HG03066 (cell line): ENCODE measurements around the gene NBPF8.
"Not testable (repeated sequence)": the region's sequence is repeated elsewhere in the genome, so short reads cannot be mapped to it uniquely, and the experiment has no call there.

ENCODE experiments used
- ATAC-seq: cut with Tn5 transposase; IDR thresholded peaks from one replicate; pipeline ENCODE4 v1.9.1; 2021; ENCODE audit warnings: low read depth; ENCODE audit not compliant: unreplicated experiment

Gene NBPF8, protein sequence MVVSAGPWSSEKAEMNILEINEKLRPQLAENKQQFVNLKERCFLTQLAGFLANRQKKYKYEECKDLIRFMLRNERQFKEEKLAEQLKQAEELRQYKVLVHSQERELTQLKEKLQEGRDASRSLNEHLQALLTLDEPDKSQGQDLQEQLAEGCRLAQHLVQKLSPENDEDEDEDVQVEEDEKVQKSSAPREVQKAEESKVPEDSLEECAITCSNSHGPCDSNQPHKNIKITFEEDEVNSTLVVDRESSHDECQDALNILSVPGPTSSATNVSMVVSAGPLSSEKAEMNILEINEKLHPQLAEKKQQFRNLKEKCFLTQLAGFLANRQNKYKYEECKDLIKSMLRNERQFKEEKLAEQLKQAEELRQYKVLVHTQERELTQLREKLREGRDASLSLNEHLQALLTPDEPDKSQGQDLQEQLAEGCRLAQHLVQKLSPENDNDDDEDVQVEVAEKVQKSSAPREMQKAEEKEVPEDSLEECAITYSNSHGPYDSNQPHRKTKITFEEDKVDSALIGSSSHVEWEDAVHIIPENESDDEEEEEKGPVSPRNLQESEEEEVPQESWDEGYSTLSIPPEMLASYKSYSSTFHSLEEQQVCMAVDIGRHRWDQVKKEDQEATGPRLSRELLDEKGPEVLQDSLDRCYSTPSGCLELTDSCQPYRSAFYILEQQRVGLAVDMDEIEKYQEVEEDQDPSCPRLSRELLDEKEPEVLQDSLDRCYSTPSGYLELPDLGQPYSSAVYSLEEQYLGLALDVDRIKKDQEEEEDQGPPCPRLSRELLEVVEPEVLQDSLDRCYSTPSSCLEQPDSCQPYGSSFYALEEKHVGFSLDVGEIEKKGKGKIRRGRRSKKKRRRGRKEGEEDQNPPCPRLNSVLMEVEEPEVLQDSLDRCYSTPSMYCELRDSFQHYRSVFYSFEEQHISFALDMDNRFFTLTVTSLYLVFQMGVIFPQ

DNA sequence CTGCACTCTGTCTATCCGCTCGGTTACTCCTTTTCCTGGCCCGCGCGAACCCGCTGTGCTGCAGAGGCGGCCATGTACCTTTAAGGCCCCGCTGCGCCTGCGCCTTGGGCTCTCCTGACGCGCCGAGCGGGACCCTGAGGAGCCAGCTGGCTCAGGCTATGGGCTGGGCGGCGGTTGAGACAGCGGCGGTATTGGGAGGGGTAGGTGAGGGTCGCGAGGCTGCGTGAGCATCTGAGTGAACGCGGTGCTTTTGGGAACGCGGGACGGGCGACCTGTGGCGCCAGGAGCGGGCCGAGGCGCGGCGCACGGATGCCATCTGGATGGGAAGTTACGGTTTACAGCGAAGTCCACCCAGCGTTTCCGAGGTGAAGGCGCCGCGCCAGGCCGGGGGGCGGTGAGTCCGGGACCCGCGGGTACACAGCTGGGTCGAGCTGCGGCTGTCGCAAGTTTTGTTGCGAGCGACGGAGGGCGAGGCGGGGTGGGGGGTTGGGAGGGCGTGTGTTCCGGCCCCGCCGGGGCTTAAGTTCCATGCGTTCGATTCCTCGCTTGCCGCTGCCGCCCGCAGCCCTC, at the start of gene NBPF8:
NBPF8 (plus strand) TSS at position 125 of the 570 bp plus-strand sequence. CDS start 21,488 bp downstream, outside the sequence.
- peak; percentile 97 for ATAC-seq

DNA sequence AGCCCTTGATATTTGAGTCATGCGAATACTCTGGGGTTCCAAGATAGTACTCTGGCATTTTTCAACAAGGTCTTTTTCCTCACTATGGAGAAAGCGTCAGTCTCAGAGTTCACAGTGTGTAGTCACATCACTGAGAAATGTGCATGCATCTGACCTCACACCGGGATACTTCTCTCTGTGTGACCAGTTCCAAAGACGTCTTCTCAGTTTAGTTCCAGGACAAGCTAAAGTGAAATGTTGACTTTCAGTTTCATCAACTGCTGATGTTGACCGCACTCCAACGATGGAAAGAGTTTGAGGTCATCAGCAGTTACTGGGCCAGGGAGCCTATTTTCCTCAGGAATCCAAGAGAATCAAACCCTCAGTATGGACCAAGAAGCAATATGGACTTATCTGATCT, 47.1 kb upstream of the NBPF8 start:
- not testable (repeated sequence) for ATAC-seq

DNA sequence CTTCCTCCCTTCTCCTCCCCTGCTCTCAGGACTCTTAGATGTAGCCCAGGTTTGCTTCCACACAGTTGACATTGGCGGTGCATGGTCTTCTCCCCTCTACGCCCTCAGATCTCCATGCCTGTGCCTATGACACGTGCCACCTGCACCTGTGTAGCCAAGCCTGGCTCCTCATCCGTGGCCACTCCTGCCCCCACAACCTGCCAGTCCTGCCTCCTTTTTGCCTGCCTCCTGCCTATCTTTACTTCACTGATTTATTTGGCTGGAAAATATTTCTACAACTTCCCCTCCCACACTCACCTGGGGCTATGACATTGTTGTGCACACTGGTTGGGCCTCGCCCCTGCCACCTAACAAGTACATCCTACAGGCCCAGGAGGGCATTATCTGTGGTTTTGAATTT, 28.2 kb upstream of the NBPF8 start:
- ATAC-seq, result not testable (repeated sequence)

DNA sequence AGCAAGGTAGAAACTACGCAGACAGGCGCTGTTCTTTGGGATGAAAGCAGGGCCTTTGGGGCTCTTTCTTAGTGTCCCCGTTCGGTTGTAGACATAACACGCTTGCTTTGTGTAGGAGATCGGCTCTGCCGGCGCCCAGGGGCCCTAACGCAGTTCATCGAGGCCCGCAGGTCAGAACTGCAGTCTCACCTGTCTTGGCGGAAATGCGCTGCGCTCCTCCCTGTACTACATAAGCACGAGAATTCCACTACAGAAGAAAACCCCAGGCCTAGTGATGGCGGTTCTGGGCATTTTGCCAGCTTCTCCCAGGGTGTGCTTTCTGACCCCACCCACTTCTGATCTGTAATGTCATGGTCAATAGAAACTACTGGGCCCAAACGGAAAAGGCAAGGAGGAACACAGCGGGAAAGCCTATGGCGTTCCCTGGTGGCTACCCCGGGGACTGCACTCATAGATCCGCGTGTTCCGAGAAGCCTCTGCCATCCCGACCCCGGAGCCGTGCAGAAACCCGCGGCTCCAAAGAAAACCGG, 26.2 kb upstream of the NBPF8 start:
- ATAC-seq, result not testable (repeated sequence)

DNA sequence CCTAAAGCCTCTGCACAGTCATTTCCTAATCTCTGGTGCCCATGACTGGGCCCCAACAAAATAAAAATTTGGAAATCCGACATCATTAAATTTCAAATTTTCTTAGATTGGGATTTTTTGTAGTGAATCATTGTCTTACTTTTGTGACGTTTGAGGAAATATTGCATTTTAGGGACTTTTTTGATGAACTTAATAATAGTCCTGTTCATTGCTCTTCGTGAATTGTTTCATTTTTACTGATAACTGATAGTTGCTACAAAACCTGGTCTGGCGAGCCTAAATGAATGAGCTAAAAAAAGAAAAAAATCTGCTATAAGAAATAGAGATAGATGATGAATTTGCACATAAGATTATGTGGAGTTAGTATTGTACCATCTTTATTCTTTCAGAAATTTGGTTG, 23.5 kb upstream of the NBPF8 start:
- not testable (repeated sequence) for ATAC-seq

DNA sequence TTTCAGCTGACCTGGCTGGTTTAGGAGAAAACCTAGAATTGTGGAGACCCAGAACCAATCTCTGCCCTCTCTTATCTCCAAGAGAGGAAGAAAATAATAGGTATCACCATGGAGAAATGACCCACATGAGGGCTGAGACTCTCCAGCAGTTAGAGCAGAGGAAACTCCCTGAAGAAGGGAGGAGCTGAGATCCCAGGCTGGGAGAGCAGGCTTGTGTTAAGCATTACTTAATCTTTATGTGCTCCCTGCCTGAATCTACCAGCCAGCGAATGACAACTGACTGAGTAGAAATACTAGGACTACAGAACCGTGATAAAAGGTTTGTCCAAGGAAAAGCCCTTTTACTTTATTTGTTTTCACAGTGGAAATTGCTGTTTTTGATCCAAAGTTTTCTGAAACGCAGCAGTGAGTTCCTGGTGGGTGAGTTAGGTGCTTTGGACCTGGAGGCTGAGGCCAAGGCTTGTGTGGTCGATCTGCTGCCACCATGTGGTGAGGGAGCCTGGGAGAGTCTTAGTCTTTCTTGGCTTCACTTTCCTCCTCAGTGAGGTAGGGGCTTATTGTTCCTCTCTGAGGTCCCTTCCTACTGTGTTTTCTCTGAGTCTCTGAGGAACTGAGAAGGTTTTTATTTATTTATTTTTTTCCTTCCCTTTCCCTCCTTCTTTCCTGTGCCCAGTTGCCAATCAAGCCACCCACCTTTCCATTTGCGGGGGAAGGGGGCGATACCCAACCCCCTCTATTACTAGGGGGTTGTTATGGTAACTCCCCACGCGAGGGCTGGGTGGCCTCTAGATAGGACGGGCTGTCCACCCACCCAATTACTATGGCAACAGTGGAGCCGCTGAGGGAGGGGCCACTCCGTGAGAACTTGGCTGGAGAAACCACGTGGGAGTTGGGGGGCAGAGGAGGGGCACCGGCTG, 21.3 kb upstream of the NBPF8 start:
- not testable (repeated sequence) for ATAC-seq

DNA sequence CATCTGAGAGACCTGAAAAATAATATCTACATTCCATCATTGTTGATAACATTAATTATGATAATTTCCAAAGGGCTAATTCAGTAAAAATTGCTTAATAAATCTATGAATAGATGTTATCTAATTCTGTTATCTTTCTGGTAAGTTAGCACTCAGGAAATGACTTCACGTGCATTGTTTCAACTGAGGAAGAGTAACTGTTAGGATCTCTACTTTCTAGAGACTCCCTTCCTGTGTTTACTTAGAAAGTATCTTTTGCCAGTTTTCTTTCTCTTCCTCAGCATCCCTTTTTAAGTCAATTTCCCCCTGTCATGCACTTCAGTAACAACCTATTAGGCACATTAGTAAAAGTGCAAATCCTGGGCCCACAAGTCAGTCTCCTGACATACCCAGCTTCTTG, 9.5 kb upstream of the NBPF8 start:
- ATAC-seq, result not testable (repeated sequence)

DNA sequence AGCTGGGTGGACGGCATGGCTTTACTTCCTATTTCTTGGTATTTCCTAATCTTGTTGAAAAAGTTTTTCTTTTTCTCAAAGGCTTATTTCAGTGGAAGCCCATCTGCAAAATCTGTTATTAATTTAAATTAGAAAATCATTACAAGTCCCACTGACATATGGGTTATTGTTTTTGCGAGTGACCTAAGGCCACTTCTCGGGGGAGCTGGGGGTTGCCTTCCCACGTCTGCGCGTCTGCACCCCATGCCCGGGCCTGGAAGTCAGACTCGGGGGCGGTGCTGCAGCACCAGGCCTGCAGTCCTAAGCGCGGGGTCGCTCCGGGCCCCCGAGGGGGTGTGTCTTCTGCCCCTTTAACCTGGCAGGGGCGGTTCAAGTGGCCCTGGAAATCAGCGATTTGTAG, 384 bp upstream of the NBPF8 start:
- not testable (repeated sequence) for ATAC-seq

DNA sequence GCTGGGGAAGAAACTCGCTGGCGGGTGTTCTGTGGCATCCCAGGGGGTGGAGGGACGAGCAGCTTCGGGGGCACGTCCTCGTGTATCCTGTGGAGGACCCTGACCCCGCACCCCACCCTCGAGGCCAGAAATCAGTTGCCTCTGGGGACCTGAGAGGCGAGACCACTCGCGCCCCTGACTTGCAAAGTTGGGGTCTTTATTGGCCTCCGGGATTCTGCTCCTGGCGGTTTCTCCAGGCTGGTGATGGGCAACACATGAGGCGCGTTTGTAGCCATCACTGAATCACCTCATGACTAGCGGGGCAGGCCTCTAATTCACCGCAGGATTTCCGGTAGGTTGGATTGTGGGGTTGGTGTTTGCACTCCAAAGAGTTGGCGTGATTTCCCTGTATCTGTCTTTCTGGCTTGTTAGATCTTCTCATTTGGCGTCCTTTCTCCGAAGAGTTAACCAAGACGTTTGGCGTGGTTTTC, 692 bp downstream of the NBPF8 start:
- ATAC-seq, result peak; percentile 50

DNA sequence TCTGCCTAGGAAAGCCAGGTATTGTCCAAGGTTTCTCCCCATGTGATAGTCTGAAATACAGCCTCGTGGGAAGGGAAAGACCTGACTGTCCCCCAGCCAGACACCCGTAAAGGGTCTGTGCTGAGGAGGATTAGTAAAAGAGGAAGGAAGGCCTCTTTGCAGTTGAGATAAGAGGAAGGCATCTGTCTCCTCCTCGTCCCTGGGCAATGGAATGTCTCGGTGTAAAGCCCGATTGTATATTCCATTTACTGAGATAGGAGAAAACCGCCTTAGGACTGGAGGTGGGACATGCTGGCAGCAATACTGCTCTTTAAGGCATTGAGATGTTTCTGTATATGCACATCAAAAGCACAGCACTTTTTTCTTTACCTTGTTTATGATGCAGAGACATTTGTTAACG, 10.2 kb downstream of the NBPF8 start:
- not testable (repeated sequence) for ATAC-seq

DNA sequence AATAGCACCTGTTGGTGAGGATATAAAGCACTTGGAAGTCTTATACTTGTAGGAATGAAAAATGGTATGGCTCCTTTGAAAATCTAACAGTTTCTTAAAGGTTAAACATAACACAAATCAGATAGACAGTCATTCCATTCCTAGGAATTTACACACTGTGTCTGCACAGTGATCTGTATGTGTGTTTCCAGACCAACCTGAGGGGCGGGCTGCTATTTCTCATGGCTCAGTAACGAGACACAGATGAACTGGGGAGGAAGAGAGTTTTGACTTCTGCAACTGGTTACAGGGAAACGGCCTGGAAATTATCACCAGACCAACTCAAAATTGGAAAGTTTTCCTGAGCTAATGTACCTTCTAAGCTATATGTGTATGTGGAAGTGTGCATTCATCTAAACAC, 16.8 kb downstream of the NBPF8 start:
- not testable (repeated sequence) for ATAC-seq

DNA sequence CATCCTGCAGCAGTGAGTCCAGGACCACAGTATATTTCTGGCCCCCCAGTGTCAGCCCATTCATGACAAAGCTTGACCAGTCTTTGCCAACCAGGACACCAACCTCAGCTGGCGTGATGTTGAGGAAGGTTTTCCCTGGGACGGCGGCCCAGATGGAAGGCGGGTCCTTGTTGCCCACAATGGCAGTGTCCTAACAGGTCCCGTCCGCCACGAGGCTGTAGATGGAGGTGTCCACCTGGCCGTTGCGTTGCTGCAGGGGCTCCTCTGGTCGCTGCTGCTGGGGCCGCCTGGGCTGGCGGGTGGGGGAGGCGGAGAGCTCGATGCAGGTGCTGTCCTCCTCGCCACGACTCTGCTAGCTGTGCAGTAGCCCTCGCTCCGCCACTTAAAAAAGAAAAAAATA, 19.0 kb downstream of the NBPF8 start:
- not testable (repeated sequence) for ATAC-seq

DNA sequence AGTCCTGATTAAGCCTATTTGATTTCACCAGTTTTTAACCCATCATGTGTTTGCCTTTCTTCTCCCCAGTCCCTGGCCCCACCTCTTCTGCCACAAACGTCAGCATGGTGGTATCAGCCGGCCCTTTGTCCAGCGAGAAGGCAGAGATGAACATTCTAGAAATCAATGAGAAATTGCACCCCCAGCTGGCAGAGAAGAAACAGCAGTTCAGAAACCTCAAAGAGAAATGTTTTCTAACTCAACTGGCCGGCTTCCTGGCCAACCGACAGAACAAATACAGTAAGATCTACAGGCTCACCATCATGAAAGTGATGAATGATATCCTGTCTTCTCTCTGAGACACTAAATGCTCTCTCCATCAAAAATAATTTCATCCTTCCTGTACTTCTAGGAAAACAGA, 34.3 kb downstream of the NBPF8 start:
- ATAC-seq, result not testable (repeated sequence)
